HepG2 (cell line): ENCODE results near the gene ECHS1. TPM values are rescaled to one million over a fixed set of nuclear protein-coding genes. Genes with fewer than 3 reads are reported as not detected.

Source experiments
- ATF2 ChIP-seq: sonication (generic); formaldehyde crosslinking; IDR thresholded peaks from 2 replicates; pipeline ENCODE4 v1.4.0; 2020; ENCODE audit warnings: missing genetic modification reagents
- CSRNP1 ChIP-seq: sonication (generic); formaldehyde crosslinking; IDR thresholded peaks from 2 replicates; pipeline ENCODE4 v1.8.1; 2023; ENCODE audit warnings: mild to moderate bottlenecking, missing genetic modification reagents
- CTCF ChIP-seq: sonication (generic); formaldehyde crosslinking; IDR thresholded peaks from 2 replicates; pipeline ENCODE4 v1.5.0; 2020; ENCODE audit warnings: mild to moderate bottlenecking, missing genetic modification reagents, moderate library complexity
- DR1 ChIP-seq: sonication (generic); formaldehyde crosslinking; IDR thresholded peaks from 2 replicates; pipeline ENCODE4 v1.8.0; 2021; ENCODE audit warnings: mild to moderate bottlenecking, missing genetic modification reagents, inconsistent platforms
- FOXK1 ChIP-seq: sonication (generic); formaldehyde crosslinking; IDR thresholded peaks from 2 replicates; pipeline ENCODE4 v1.4.0; 2020; ENCODE audit warnings: low read depth, missing genetic modification reagents, borderline replicate concordance
- FOXO1 ChIP-seq: sonication (generic); formaldehyde crosslinking; IDR thresholded peaks from 2 replicates; pipeline ENCODE4 v1.4.0; 2020; ENCODE audit warnings: missing genetic modification reagents
- MBNL3 ChIP-seq: fragments of 250-450 bp; sonication (Bioruptor Pico); conservative IDR thresholded peaks from 2 replicates; pipeline ENCODE4 v1.8.0; 2022; ENCODE audit warnings: mild to moderate bottlenecking, inconsistent platforms
- SSRP1 ChIP-seq: IDR thresholded peaks from 2 replicates; pipeline ENCODE4 v1.6.1; 2016; ENCODE audit warnings: control low read depth
- TFAP4 ChIP-seq: sonication (generic); IDR thresholded peaks from 2 replicates; pipeline ENCODE4 v1.6.1; 2016; ENCODE audit warnings: low read depth, borderline replicate concordance
- ZBTB40 ChIP-seq, 2 experiments: fragments of 450-650 bp in 1 of 2; sonication (generic) in 1 of 2; formaldehyde crosslinking in 1 of 2; IDR thresholded peaks; 2 replicates each; pipeline versions ENCODE4 v1.6.1 to v1.8.0; 2016 to 2022; ENCODE audit warnings: antibody characterized with exemption in 1 of 2, mild to moderate bottlenecking in 1 of 2, missing genetic modification reagents in 1 of 2
- ZNF30 ChIP-seq: sonication (generic); formaldehyde crosslinking; IDR thresholded peaks from 2 replicates; pipeline ENCODE4 v1.5.0; 2020; ENCODE audit warnings: mild to moderate bottlenecking, missing genetic modification reagents
- ZNF629 ChIP-seq: sonication (generic); formaldehyde crosslinking; conservative IDR thresholded peaks from 2 replicates; pipeline ENCODE4 v1.5.0; 2020; ENCODE audit warnings: missing genetic modification reagents
- polyA plus RNA-seq, 8 experiments: library from polyadenylated mRNA; depleted of rRNA in 3 of 8; stranded (reverse) in 7 of 8; unstranded in 1 of 8; fragments of >200 nt; fragmentation: Illumina TruSeq in 4 of 8; extraction: Trizol in 4 of 8; gene quantifications; 2 replicates each; pipeline versions ENCODE4 v1.2.1 to v1.2.3, GENCODE V29; 2011 to 2016; ENCODE audit warnings: low read depth in 4 of 8, missing spikeins in 1 of 8, mixed read lengths in 1 of 8; ENCODE audit not compliant: insufficient read depth in 1 of 8
- total RNA-seq, 5 experiments: library from RNA; depleted of rRNA; stranded (reverse); fragments of >200 nt; fragmentation: Illumina TruSeq; extraction: Trizol; gene quantifications; 2 replicates each; pipeline ENCODE4 v1.2.3, GENCODE V29; 2016; ENCODE audit warnings: low read depth in 1 of 5
- TF ChIP-seq, protein P1 (sequence below): sonication (generic); formaldehyde crosslinking; IDR thresholded peaks from 2 replicates; pipeline ENCODE4 v1.4.0; 2020; ENCODE audit warnings: low read depth, mild to moderate bottlenecking, missing genetic modification reagents

Gene ECHS1
- total and polyA plus RNA-seq, 2 of the 13 experiments (the other 11 are each of a cell fraction or from before 2014, with no cell fraction given) = 32.7 to 195 TPM

GRCh38 chr10:133359554-133359971 is 13.6 kb downstream of the ECHS1 start (continued):
- TF ChIP-seq ZNF30 (CRISPR knock-in tag) (no peak), CSRNP1 (no peak), SSRP1 (CRISPR knock-in tag) (no peak), DR1 (CRISPR knock-in tag) (no peak), ZNF629 (CRISPR knock-in tag) (no peak), CTCF (no peak), FOXO1 (no peak), MBNL3 (no peak), ATF2 (CRISPR knock-in tag) (peak; percentile 24; the same call in 1 of the 2 replicates), TFAP4 (peak; percentile 39; the same call in 1 of the 2 replicates), ZBTB40 (IDR thresholded peaks at IDR 0.05) (no peak), ZBTB40 (CRISPR knock-in tag; IDR thresholded peaks at IDR 0.05) (no peak), FOXK1 (CRISPR knock-in tag) (no peak)
- TF ChIP-seq, protein P1, sequence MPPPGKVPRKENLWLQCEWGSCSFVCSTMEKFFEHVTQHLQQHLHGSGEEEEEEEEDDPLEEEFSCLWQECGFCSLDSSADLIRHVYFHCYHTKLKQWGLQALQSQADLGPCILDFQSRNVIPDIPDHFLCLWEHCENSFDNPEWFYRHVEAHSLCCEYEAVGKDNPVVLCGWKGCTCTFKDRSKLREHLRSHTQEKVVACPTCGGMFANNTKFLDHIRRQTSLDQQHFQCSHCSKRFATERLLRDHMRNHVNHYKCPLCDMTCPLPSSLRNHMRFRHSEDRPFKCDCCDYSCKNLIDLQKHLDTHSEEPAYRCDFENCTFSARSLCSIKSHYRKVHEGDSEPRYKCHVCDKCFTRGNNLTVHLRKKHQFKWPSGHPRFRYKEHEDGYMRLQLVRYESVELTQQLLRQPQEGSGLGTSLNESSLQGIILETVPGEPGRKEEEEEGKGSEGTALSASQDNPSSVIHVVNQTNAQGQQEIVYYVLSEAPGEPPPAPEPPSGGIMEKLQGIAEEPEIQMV = no peak
